IPS-15b (cell line): ENCODE measurements around the gene SP140L.
"Not testable (repeated sequence)": the region's sequence is repeated elsewhere in the genome, so short reads cannot be mapped to it uniquely, and the experiment has no call there.

Experiments used
- H3K27me3 ChIP-seq: one replicate; pipeline ENCODE4 v1.6.1; 2013; ENCODE audit warnings: low read length; ENCODE audit not compliant: control insufficient read depth, insufficient read depth
- H3K36me3 ChIP-seq: one replicate; pipeline ENCODE4 v1.6.1; 2013; ENCODE audit warnings: low read length; ENCODE audit not compliant: control insufficient read depth, insufficient read depth
- H3K4me1 ChIP-seq: one replicate; pipeline ENCODE4 v1.6.1; 2013; ENCODE audit warnings: mild to moderate bottlenecking, low read length; ENCODE audit not compliant: control insufficient read depth, insufficient read depth
- H3K4me3 ChIP-seq: one replicate; pipeline ENCODE4 v1.5.1; 2013; ENCODE audit warnings: low read depth, low read length
- H3K9ac ChIP-seq: one replicate; pipeline ENCODE4 v1.6.1; 2013; ENCODE audit warnings: low read depth, mild to moderate bottlenecking, low read length
- H3K9me3 ChIP-seq: one replicate; pipeline ENCODE4 v1.6.1; 2013; ENCODE audit warnings: mild to moderate bottlenecking, low read length; ENCODE audit not compliant: control insufficient read depth, insufficient read depth

Gene SP140L

GRCh38 chr2:230310792-230311191 lies 16.2 kb upstream of the SP140L start:
- not testable (repeated sequence) for H3K4me1 ChIP-seq, H3K36me3 ChIP-seq, H3K9ac ChIP-seq, H3K9me3 ChIP-seq, H3K4me3 ChIP-seq, H3K27me3 ChIP-seq

- H3K9me3 ChIP-seq, H3K27me3 ChIP-seq, H3K4me1 ChIP-seq, H3K4me3 ChIP-seq, H3K9ac ChIP-seq, H3K36me3 ChIP-seq: not testable (repeated sequence)
These were observed 15.4 kb upstream of the SP140L start for GRCh38 chr2:230311634-230312033.

GRCh38 chr2:230312638-230313037 lies 14.4 kb upstream of the SP140L start:
- H3K9ac ChIP-seq = no peak overlapping the region
- no peaks in the 10 kb centered on the region for H3K27me3 ChIP-seq
- no peaks in the 10 kb centered on the region for H3K36me3 ChIP-seq
- H3K9me3 ChIP-seq = no peaks in the 10 kb centered on the region
- H3K4me3 ChIP-seq = no peak overlapping the region
- H3K4me1 ChIP-seq = no peaks in the 10 kb centered on the region

- Histone ChIP-seq H3K9ac (no peak overlapping the region), H3K27me3 (no peaks in the 10 kb centered on the region), H3K9me3 (peaks cover 2% of the 10 kb centered on the region), H3K4me3 (no peak overlapping the region), H3K4me1 (no peaks in the 10 kb centered on the region), H3K36me3 (no peaks in the 10 kb centered on the region)
These were observed 9.6 kb upstream of the SP140L start for GRCh38 chr2:230317366-230317765.

- Histone ChIP-seq H3K36me3 (no peaks in the 10 kb centered on the region), H3K4me1 (no peaks in the 10 kb centered on the region), H3K4me3 (no peak overlapping the region), H3K9me3 (peaks cover 2% of the 10 kb centered on the region), H3K27me3 (no peaks in the 10 kb centered on the region), H3K9ac (no peak overlapping the region)
These were observed 8.5 kb upstream of the SP140L start for GRCh38 chr2:230318190-230319121.

- Histone ChIP-seq H3K9me3 (peaks cover 2% of the 10 kb centered on the region), H3K4me3 (no peak overlapping the region), H3K27me3 (no peaks in the 10 kb centered on the region), H3K4me1 (no peaks in the 10 kb centered on the region), H3K9ac (no peak overlapping the region), H3K36me3 (no peaks in the 10 kb centered on the region)
These were observed 7.7 kb upstream of the SP140L start for GRCh38 chr2:230319211-230319862.

- H3K27me3 ChIP-seq = no peaks in the 10 kb centered on the region
- no peaks in the 10 kb centered on the region for H3K4me1 ChIP-seq
- no peaks in the 10 kb centered on the region for H3K36me3 ChIP-seq
- no peak overlapping the region for H3K4me3 ChIP-seq
- H3K9me3 ChIP-seq = peaks cover 2% of the 10 kb centered on the region
- H3K9ac ChIP-seq = no peak overlapping the region
These were observed 6.0 kb upstream of the SP140L start for GRCh38 chr2:230321031-230321430.

GRCh38 chr2:230322561-230323384 lies 4.2 kb upstream of the SP140L start:
- Histone ChIP-seq H3K9me3 (peaks cover 2% of the 10 kb centered on the region), H3K4me1 (no peaks in the 10 kb centered on the region), H3K9ac (no peak overlapping the region), H3K36me3 (no peaks in the 10 kb centered on the region), H3K4me3 (no peak overlapping the region), H3K27me3 (no peaks in the 10 kb centered on the region)

- H3K4me3 ChIP-seq = no peak overlapping the region
- peaks cover 2% of the 10 kb centered on the region for H3K9me3 ChIP-seq
- H3K4me1 ChIP-seq = no peaks in the 10 kb centered on the region
- no peaks in the 10 kb centered on the region for H3K27me3 ChIP-seq
- no peak overlapping the region for H3K9ac ChIP-seq
- H3K36me3 ChIP-seq = no peaks in the 10 kb centered on the region
These were observed 3.4 kb upstream of the SP140L start for GRCh38 chr2:230323385-230324106.

GRCh38 chr2:230324503-230324902 lies 2.5 kb upstream of the SP140L start:
- no peaks in the 10 kb centered on the region for H3K4me1 ChIP-seq
- no peaks in the 10 kb centered on the region for H3K36me3 ChIP-seq
- peaks cover 2% of the 10 kb centered on the region for H3K9me3 ChIP-seq
- H3K27me3 ChIP-seq = no peaks in the 10 kb centered on the region
- no peak overlapping the region for H3K9ac ChIP-seq
- H3K4me3 ChIP-seq = no peak overlapping the region
